HG02943 (cell line): ENCODE data around the gene SCN8A.
"Not testable (repeated sequence)": the region's sequence is repeated elsewhere in the genome, so short reads cannot be mapped to it uniquely, and the experiment has no call there.

Experiments used
- ATAC-seq: cut with Tn5 transposase; IDR thresholded peaks from one replicate; pipeline ENCODE4 v1.9.1; 2021; ENCODE audit warnings: mild to moderate bottlenecking, low read depth, moderate library complexity; ENCODE audit not compliant: unreplicated experiment

The SCN8A gene

GRCh38 chr12:51591016-51591901, at the start of gene SCN8A:
Gene SCN8A, plus strand, starts transcription at chr12:51591233. Its CDS starts 71,585 bp downstream, at chr12:51662818.
- no peak for ATAC-seq

GRCh38 chr12:51546097-51546496, 44.9 kb upstream of the SCN8A start:
- ATAC-seq = no peak

DNA sequence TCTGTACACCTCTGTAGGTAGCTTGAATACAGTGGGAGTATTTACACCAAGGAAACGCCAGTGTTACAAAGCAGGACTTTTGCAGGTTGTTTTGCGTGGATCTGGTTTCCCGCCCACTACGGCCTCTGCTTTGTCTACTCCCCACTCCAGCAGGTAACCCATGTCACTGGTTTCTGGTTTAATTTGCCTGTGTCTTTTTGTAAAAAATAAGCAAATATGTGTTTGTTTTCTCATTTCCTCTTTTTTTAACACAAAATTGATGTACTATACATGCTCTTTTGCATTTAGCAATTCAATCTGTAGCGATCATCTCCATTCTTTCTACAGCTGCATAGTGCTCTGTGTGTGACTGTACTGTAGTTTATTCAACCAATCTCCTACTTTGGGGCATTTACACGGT, 43.4 kb upstream of the SCN8A start:
- ATAC-seq = no peak

GRCh38 chr12:51548241-51548640, 42.8 kb upstream of the SCN8A start:
- ATAC-seq = no peak

- no peak for ATAC-seq
Measured at GRCh38 chr12:51549637-51550036, 41.4 kb upstream of the SCN8A start.

DNA sequence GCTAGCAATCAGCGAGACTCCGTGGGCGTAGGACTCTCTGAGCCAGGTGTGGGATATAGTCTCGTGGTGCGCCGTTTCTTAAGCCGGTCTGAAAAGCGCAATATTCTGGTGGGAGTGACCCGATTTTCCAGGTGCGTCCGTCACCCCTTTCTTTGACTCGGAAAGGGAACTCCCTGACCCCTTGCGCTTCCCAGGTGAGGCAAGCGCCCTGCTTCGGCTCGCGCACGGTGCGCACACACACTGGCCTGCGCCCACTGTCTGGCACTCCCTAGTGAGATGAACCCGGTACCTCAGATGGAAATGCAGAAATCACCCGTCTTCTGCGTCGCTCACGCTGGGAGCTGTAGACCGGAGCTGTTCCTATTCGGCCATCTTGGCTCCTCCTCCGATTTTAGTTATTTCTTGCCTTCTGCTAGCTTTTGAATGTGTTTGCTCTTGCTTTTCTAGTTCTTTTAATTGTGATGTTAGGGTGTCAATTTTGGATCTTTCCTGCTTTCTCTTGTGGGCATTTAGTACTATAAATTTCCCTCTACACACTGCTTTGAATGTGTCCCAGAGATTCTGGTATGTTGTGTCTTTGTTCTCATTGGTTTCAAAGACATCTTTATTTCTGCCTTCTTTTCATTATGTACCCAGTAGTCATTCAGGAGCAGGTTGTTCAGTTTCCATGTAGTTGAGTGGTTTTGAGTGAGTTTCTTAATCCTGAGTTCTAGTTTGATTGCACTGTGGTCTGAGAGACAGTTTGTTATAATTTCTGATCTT, 22.6 kb upstream of the SCN8A start:
- not testable (repeated sequence) for ATAC-seq

DNA sequence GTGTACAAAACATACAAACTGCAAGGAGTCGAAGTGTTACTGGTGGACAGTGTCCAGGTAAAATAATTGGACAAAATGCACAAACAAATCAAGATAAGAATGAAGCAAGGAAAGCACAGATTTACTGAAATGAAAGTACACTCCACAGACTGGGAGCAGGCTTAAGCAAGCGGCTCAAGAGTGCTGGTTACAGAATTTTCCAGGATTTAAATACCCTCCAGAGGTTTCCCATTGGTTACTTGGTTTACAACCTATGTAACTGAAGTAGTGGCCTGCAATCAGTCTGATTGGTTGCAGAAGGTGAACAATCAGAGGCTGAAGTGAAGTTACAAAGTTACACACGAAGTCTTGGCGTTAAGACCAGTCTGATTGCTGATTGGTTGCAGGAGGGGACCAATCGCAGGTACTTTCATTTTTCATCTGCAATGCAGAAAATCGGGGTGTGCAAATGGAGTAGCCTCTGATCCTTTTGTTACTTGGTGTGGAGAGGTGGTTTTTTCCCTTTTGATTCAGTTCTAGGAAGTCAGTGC, 11.6 kb upstream of the SCN8A start:
- ATAC-seq = no peak

DNA sequence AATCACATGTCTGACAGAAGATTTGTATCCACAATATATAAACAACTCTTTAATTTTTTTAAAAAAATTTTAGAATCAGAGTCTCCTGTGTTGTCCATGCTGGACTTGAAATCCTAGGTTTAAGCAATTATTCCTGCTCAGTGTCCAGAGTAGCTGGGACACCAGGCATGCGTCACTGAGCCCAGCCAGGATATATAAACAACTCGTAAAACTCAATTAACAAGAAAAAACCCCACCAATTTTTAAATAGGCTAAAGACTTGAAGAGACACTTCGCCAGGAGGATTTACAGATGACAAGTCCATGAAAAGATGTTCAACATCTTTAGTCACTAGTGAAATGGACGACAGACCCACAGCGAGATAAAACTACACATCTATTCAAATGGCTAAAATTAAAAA, 2.0 kb upstream of the SCN8A start:
- no peak for ATAC-seq

DNA sequence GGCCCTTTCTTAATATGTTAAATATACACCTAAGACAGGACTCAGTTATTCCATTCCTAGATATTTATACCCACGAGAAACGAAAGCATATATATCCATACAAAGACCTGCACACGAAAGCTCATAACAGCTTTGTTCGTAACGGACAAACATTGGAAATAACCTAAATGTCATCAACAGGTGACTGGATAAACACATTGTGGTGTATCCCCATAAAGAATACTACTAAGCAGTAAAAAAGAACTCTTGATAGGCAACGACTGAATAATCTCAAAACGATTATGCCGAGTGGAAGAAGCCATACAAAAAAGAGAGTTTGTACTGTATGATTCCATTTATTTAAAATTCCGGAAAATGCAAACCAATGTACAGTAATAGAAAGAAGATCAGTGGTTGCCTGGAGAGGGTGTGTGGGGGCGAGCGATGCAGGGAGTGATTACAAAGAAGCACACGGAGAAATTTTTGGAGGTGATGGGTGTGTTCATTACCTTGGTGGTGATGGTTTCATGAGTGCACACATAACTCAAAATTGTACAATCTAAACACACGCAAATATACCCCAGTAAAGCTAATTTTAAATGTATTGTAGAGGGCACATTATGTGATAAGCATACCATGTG, 1.4 kb upstream of the SCN8A start:
- no peak for ATAC-seq

GRCh38 chr12:51590347-51591015, 552 bp upstream of the SCN8A start:
- ATAC-seq = no peak

DNA sequence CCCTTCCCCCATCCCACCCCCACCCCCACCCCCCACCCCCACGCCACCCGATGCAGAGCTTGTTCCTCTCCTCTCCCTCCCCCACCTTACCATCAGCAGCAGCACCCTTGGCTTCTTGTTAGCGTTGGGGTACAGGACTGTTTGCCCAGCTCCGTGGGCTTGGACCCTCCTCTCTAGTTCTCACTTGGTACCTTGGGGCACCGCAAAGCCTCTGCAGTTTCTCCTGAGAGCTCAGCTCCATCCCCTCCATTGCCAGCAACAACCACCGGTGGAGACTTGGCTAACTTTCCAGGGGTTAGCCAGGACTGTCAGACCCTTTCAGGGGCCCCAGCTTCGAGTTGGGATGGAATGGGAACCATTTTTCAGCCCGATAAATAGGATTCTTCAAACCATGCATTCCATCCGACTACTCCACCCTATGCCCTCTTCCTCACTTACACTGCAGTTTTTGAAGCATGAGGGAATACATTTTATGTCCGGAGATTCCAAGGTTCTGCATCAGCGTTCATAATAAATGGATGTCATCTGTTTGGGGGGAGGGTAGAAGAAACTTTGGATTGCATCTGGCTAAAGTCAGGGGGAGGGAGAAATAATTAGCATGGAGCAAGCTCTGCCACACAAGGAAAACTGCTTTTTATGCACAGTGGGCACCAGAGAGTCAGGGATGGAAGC, 1.1 kb downstream of the SCN8A start:
- ATAC-seq = no peak

GRCh38 chr12:51593021-51593420, 2.0 kb downstream of the SCN8A start:
- ATAC-seq = no peak

- ATAC-seq = no peak
Measured at GRCh38 chr12:51593539-51593938, 2.5 kb downstream of the SCN8A start.

GRCh38 chr12:51598156-51598555, 7.1 kb downstream of the SCN8A start:
- no peak for ATAC-seq

DNA sequence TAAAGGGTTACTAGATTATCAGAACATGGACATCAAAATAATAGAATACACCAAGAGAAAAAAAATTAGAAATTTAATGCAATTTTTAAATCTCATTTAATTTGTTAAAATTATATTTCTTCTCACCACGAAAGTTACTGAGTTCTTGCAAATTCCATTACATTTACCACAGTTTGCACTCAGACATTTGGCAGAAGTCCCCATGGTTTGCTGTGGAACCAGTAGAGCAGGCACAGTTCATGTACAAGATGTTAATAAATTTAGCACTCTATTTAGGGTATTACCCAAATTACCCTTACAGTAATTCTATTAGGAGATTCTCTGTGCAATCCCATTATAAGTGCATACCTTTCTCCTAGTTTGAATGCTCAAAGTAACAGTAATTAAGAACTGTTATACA, 9.7 kb downstream of the SCN8A start:
- ATAC-seq = no peak

GRCh38 chr12:51601241-51601640, 10.2 kb downstream of the SCN8A start:
- no peak for ATAC-seq

GRCh38 chr12:51605896-51606295, 14.9 kb downstream of the SCN8A start:
- ATAC-seq = not testable (repeated sequence)

- not testable (repeated sequence) for ATAC-seq
Measured at GRCh38 chr12:51607197-51607596, 16.2 kb downstream of the SCN8A start.

GRCh38 chr12:51620448-51620847, 29.4 kb downstream of the SCN8A start:
- ATAC-seq = no peak
